GM08714 (cell line): ENCODE measurements around the gene HMCN2.

Experiments used
- H3K4me3 ChIP-seq: fragments of 200-500 bp; sonication (Bioruptor generic); 2 replicates; pipeline ENCODE4 v1.5.1; 2014; ENCODE audit warnings: mild to moderate bottlenecking, low read length, inconsistent platforms
- ZNF274 ChIP-seq: IDR thresholded peaks from 2 replicates; pipeline ENCODE4 v1.6.1; 2012; ENCODE audit warnings: mild to moderate bottlenecking, low read depth, low read length

The HMCN2 gene

GRCh38 chr9:130441031-130441430, 175.5 kb downstream of the HMCN2 start:
- no peak for TF ChIP-seq ZNF274
- no peak overlapping the region for H3K4me3 ChIP-seq

- H3K4me3 ChIP-seq: no peak overlapping the region
- TF ChIP-seq ZNF274: no peak
These were observed 177.3 kb downstream of the HMCN2 start for GRCh38 chr9:130442746-130443455.

- TF ChIP-seq ZNF274: no peak
- no peak overlapping the region for H3K4me3 ChIP-seq
These were observed 177.9 kb downstream of the HMCN2 start for GRCh38 chr9:130443456-130443801.

- TF ChIP-seq ZNF274: no peak
- no peak overlapping the region for H3K4me3 ChIP-seq
These were observed 178.4 kb downstream of the HMCN2 start for GRCh38 chr9:130443840-130444492.

- H3K4me3 ChIP-seq: no peak within 1 kb of the TSS
- TF ChIP-seq ZNF274: no peak
These were observed 179.1 kb downstream of the HMCN2 start, which contains the start of gene ASS1 for GRCh38 chr9:130444565-130445221. Gene ASS1, plus strand, starts transcription at chr9:130444961. Its CDS starts 7,268 bp downstream, at chr9:130452229.

GRCh38 chr9:130445268-130445983, 179.9 kb downstream of the HMCN2 start:
- no peak for TF ChIP-seq ZNF274
- no peak overlapping the region for H3K4me3 ChIP-seq

GRCh38 chr9:130446101-130446861, 180.7 kb downstream of the HMCN2 start:
- TF ChIP-seq ZNF274: no peak
- H3K4me3 ChIP-seq: no peak overlapping the region

- no peak overlapping the region for H3K4me3 ChIP-seq
- TF ChIP-seq ZNF274: no peak
These were observed 181.7 kb downstream of the HMCN2 start for GRCh38 chr9:130447193-130447816.

- TF ChIP-seq ZNF274: no peak
- H3K4me3 ChIP-seq: no peak overlapping the region
These were observed 182.6 kb downstream of the HMCN2 start for GRCh38 chr9:130448035-130448624.

GRCh38 chr9:130448771-130449603, 183.4 kb downstream of the HMCN2 start:
- H3K4me3 ChIP-seq: no peak overlapping the region
- no peak for TF ChIP-seq ZNF274

GRCh38 chr9:130450344-130451003, 184.9 kb downstream of the HMCN2 start:
- TF ChIP-seq ZNF274: no peak
- no peak overlapping the region for H3K4me3 ChIP-seq

- no peak for TF ChIP-seq ZNF274
- H3K4me3 ChIP-seq: no peak overlapping the region
These were observed 185.4 kb downstream of the HMCN2 start for GRCh38 chr9:130451004-130451390.
